Hypothalamus (tissue), 51 donors: ENCODE data around the gene PLAAT5.

ENCODE experiments used
- DNase-seq, 51 donors: peaks; one replicate each; lab custom pipeline; 2025; lab: John Stamatoyannopoulos, UW

The PLAAT5 gene

GRCh38 chr11:63516109-63516508 is 25.1 kb upstream of the PLAAT5 start:
- no peak for DNase-seq

- DNase-seq = no peak
Observed at GRCh38 chr11:63512816-63513215, 21.8 kb upstream of the PLAAT5 start.

GRCh38 chr11:63511048-63511748 is 20.2 kb upstream of the PLAAT5 start:
- DNase-seq = peak in 11 of 51 donors; percentile 14 to 48 (median 33)

- peak in 44 of 51 donors; percentile 32 to 94 (median 78) for DNase-seq
Observed at GRCh38 chr11:63510360-63511047, 19.5 kb upstream of the PLAAT5 start.

- DNase-seq = no peak
Observed at GRCh38 chr11:63508745-63509144, 17.8 kb upstream of the PLAAT5 start.

GRCh38 chr11:63508009-63508408 is 17.0 kb upstream of the PLAAT5 start:
- peak in 35 of 51 donors; percentile 19 to 82 (median 57) for DNase-seq

GRCh38 chr11:63507511-63507910 is 16.5 kb upstream of the PLAAT5 start:
- no peak for DNase-seq

GRCh38 chr11:63506876-63507275 is 15.9 kb upstream of the PLAAT5 start:
- no peak for DNase-seq

- no peak for DNase-seq
Observed at GRCh38 chr11:63505857-63506528, 15.0 kb upstream of the PLAAT5 start, which contains the start of gene LGALS12. Gene LGALS12 (plus strand): TSS chr11:63506084. CDS start chr11:63506459, 375 bp downstream.

- peak in 12 of 51 donors; percentile 10 to 66 (median 28) for DNase-seq
Observed at GRCh38 chr11:63504933-63505586, 14.1 kb upstream of the PLAAT5 start.

- no peak for DNase-seq
Observed at GRCh38 chr11:63504054-63504453, 13.1 kb upstream of the PLAAT5 start.

- DNase-seq = no peak
Observed at GRCh38 chr11:63503492-63503891, 12.5 kb upstream of the PLAAT5 start.

- DNase-seq = no peak
Observed at GRCh38 chr11:63502252-63502820, 11.4 kb upstream of the PLAAT5 start.

GRCh38 chr11:63501236-63501635 is 10.3 kb upstream of the PLAAT5 start:
- no peak for DNase-seq

GRCh38 chr11:63499874-63500273 is 8.9 kb upstream of the PLAAT5 start:
- no peak for DNase-seq

GRCh38 chr11:63494975-63495374 is 4.0 kb upstream of the PLAAT5 start:
- DNase-seq = no peak

GRCh38 chr11:63493127-63493526 is 2.2 kb upstream of the PLAAT5 start:
- DNase-seq = no peak

- no peak for DNase-seq
Observed at GRCh38 chr11:63492441-63492840, 1.5 kb upstream of the PLAAT5 start.

GRCh38 chr11:63491636-63492372 is 837 bp upstream of the PLAAT5 start:
- no peak for DNase-seq

- DNase-seq = no peak
Observed at GRCh38 chr11:63491240-63491587, 247 bp upstream of the PLAAT5 start.
